Measurements from ENCODE around the gene DCLK2.

The DCLK2 gene

DNA sequence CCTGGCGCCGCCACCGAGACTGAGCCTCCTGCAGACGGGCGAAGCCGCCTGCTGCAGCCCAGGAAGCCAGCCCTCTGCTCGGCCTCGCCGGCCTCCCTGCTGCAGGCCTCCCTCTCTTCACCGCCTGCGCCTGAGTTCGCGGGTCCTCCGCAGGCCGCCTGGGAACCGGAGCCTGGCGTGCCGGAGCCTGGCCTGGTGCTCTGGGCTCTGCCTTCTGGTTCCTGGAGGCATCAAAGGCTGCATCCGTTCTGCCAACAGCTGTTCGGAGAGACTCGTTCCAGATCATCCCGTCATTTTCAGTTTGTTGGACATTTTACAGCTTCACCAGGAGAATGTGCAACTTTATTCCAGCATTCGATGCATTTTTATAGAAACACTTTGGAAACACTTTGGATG, 178.0 kb downstream of the DCLK2 start:
- no peak for DNase-seq (ENCODE audit: low spot score)
- in situ Hi-C loops (cut with MboI; ENCODE audit: low sequenced_read_pairs, unreplicated experiment): no loop called here
- TF ChIP-seq, protein P1, sequence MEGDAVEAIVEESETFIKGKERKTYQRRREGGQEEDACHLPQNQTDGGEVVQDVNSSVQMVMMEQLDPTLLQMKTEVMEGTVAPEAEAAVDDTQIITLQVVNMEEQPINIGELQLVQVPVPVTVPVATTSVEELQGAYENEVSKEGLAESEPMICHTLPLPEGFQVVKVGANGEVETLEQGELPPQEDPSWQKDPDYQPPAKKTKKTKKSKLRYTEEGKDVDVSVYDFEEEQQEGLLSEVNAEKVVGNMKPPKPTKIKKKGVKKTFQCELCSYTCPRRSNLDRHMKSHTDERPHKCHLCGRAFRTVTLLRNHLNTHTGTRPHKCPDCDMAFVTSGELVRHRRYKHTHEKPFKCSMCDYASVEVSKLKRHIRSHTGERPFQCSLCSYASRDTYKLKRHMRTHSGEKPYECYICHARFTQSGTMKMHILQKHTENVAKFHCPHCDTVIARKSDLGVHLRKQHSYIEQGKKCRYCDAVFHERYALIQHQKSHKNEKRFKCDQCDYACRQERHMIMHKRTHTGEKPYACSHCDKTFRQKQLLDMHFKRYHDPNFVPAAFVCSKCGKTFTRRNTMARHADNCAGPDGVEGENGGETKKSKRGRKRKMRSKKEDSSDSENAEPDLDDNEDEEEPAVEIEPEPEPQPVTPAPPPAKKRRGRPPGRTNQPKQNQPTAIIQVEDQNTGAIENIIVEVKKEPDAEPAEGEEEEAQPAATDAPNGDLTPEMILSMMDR (IDR thresholded peaks at IDR 0.05; ENCODE audit: borderline replicate concordance, control extremely low read depth, extremely low read depth, insufficient read depth, missing control alignments): no peak

DNA sequence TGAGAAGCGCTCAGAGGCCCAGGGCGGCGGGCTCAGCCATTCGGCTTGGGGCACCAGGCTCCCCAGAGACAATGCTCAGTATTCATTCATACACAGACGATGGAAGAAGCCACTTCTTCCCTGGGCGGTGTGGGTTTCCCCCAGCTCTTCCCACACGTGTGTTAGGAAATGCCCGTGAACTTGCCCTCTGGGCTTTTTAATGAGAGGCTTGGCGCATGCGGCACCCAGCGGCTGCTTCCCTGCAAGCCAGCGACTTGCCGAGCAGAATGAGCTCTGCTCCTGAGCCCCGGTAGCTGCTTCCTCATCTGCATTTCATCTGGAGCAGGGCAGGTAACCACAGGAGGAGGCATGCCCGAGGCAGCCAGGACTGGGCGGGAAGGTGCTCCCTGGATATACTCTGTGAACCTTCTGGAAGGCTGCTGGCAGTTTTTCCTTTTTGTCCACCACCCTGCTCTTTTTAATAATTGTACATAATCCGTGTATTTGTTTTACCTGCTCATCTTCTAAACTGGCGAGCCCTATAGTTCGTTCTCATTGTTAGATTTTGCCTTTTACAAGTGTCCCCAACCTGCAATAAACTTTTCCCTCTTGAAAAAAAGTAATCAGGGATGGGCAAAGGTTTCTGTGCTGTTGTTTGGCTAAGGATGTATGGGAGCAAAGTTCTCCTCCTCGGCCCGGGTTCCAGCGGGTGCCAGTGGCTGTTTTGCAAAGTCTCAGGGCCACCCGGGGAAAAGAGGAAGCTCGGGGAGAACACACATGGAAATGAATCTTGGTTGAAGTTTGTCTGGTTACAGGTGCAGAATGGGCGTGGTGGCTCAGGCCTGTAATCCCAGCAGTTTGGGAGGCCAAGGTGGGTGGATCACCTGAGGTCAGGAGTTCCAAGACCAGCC, 178.8 kb downstream of the DCLK2 start:
- no peak for DNase-seq (ENCODE audit: low spot score)
- in situ Hi-C loops (cut with MboI; ENCODE audit: low sequenced_read_pairs, unreplicated experiment): no loop called here
- TF ChIP-seq, protein P1 (IDR thresholded peaks at IDR 0.05; ENCODE audit: borderline replicate concordance, control extremely low read depth, extremely low read depth, insufficient read depth, missing control alignments): no peak

DNA sequence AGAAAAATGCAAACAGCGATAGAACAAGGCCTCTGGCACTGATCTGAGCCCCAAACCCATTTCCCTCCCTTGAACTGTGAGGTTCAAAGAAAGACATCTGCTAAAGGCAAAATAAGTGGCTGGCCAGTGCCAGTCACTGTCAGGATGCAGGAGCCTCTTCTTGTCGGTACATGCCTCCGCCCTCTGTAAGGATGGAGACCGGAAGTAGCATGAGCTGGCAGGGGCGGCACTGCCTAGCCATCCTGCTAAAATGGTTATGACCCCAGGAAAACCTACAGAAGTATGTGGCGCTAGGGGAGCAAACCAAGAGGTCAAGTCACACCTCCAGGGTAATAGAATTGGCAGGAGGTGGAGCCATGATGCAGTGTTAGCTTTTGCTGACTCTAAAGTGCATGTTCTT, 180.3 kb downstream of the DCLK2 start:
- DNase-seq (ENCODE audit: low spot score): no peak
- TF ChIP-seq, protein P1 (IDR thresholded peaks at IDR 0.05; ENCODE audit: borderline replicate concordance, control extremely low read depth, extremely low read depth, insufficient read depth, missing control alignments): no peak
- in situ Hi-C loops (cut with MboI; ENCODE audit: low sequenced_read_pairs, unreplicated experiment): no loop called here

DNA sequence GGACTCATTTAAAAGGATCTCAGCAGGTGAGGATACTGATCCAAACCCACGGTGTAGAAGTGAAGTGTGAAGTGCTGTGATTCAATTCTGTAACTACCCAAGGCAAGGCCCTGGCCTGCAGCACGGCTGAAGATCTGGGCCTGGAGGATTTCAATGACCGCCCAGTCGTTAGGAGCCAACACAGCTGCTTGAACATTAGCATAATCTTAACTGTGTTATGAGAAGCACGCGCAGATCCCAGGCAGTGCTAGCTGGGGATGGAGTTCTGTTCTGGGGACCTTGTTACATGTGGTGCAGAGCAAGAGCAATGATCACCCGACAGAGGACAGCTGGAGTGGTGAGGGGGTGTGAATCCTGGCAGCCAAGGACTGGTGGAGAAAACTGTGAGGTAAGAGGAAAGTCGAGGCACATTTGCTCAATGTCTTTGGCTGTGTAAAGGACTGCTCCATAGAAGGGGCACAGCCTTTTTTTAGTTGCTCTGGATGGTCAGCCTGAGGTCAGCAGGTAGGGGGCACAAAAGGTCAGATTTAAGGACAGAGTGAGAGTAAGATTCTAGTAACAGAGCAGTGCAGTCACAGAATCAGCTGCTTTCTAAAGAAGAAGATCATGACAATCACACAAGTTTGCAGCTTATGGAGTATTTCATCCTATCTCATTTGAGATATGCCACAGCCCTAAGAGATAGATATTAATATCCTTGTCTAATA, 181.8 kb downstream of the DCLK2 start:
- in situ Hi-C loops (cut with MboI; ENCODE audit: low sequenced_read_pairs, unreplicated experiment): no loop called here
- no peak for DNase-seq (ENCODE audit: low spot score)
- TF ChIP-seq, protein P1 (IDR thresholded peaks at IDR 0.05; ENCODE audit: borderline replicate concordance, control extremely low read depth, extremely low read depth, insufficient read depth, missing control alignments): no peak

DNA sequence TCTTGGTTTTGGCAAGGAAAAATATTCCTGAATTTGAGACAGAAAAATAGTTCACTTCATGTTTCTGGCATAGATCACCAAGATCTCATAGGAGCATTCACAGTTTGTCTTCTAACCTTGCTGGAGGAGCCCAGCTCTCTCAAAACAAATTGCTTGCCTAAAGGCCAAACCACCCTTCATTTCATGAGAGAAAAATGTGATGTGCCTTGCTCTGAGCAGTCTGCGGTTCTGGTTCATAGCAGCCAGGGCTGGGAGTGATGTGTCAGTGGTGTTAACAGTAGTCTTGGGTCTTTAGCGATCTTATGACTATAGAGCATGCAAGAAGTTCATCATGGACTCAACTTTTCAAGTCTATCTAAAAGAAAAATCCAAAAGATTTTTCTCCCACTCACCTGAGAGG, 183.3 kb downstream of the DCLK2 start:
- TF ChIP-seq, protein P1 (IDR thresholded peaks at IDR 0.05; ENCODE audit: borderline replicate concordance, control extremely low read depth, extremely low read depth, insufficient read depth, missing control alignments): no peak
- in situ Hi-C loops (cut with MboI; ENCODE audit: low sequenced_read_pairs, unreplicated experiment): no loop called here
- no peak for DNase-seq (ENCODE audit: low spot score)

DNA sequence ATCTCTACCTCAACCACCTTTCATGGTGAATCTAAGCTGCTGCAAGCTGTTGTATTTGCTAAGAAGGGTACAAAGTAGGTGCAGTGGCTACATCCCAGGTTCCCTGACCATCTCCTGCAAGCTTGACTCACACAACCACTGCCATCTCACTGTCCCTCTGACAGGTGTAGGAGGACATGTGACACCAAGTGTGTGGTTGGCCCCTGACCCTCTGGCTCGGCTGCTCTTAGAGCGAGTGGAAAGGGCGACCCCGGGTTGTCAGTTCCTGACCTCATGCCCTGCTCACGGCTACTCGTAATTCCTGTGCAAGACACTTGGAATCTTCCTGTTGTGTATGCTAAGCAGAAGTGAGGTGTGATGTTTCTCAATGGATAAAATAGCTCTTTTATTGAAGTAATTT, 184.4 kb downstream of the DCLK2 start:
- TF ChIP-seq, protein P1 (IDR thresholded peaks at IDR 0.05; ENCODE audit: borderline replicate concordance, control extremely low read depth, extremely low read depth, insufficient read depth, missing control alignments): no peak
- in situ Hi-C loops (cut with MboI; ENCODE audit: low sequenced_read_pairs, unreplicated experiment): no loop called here
- no peak for DNase-seq (ENCODE audit: low spot score)
